ENCODE data around the gene BBS9.

GRCh38 chr7:33177876-33178275 lies 48.5 kb downstream of the BBS9 start:
- TF ChIP-seq POLR2A (IDR thresholded peaks at IDR 0.05; ENCODE audit: low read depth, low read length) (no peak), POLR2AphosphoS5 (IDR thresholded peaks at IDR 0.05; ENCODE audit: low read depth, low read length) (no peak), TAF1 (IDR thresholded peaks at IDR 0.05; ENCODE audit: borderline replicate concordance, low read depth, low read length) (no peak)

All from GM12892 (cell line).